GM21381 (cell line): ENCODE results near the gene AGER.

ENCODE experiments used
- ATAC-seq: cut with Tn5 transposase; IDR thresholded peaks from one replicate; pipeline ENCODE4 v1.9.1; 2021; ENCODE audit warnings: mild to moderate bottlenecking, moderate library complexity; ENCODE audit not compliant: unreplicated experiment

AGER gene

DNA sequence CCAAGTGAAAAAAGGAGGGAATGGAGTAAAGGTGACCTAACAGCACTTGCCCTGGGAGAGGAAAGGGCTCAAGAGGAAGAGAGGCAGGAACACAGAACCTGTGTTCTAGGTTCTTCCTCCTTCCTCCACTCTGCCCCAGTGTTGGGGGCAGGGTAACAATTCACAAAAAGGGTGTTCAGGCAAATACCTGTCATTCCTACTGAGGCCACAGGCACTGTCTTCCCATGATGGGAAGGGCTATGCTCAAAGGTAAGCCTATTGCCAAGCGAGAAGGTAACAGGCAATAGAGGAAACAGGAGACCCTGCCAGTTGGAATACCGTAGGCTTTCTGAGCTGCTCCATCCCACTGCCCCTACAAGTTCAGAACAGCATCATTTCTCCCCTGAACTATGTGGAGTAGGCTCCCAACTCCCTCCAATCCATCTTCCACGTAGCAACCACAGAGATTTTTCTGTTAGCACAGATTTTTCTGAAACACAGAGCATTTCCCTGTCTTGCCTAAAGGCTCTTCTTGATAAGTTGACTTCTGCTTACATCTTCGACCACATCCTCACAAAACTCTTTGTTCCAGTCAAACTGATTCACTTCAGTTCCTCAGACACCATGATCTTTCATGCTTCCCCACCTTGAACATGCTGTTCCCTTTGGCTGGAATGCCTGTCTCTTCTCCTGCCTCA is 10.9 kb downstream of the AGER start:
- no peak for ATAC-seq

GRCh38 chr6:32171234-32171633 is 12.8 kb downstream of the AGER start:
- no peak for ATAC-seq

GRCh38 chr6:32170294-32170693 is 13.8 kb downstream of the AGER start:
- no peak for ATAC-seq

DNA sequence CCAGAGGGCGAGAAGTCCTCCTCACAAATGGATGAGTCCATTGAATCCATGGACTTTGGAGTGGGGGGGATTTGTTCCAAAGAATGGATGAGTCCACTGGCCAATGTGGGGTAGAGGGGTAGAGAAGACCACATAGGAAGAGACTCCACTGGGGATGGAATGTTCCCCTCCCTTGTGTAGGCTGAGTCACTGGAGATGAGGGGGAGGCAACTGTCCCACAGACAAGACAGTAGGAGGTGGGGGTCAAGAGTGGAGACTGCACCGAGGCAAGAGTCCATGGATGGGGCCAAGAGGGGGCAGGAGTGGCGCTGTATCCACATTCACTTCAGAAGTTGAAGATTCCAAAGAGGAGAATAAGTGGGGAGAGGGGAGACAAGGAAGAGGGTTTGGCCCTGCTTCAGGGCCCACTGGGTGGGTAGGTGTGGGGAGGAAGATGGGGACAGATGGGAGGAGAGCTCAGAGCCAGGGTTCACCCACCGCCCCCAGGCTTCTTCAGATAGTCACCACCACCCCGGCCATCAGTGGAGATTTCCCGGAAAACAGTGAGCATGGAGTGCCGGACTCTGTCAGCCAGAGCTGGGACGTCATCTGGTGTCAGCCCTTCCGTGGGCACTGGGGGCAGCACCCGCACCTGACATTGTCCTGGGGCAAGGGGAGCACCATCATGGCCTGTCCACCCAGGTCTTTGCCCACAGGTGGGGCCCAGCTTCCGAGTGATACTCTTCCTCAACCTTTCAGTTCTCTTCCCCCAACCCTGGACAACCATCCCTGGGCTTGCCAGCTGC is 15.1 kb downstream of the AGER start:
- no peak for ATAC-seq

- no peak for ATAC-seq
Observed at GRCh38 chr6:32168350-32168749, 15.7 kb downstream of the AGER start.

GRCh38 chr6:32167761-32168262 is 16.2 kb downstream of the AGER start:
- ATAC-seq = no peak

GRCh38 chr6:32167154-32167760 is 16.8 kb downstream of the AGER start:
- no peak for ATAC-seq

- ATAC-seq = no peak
Observed at GRCh38 chr6:32166411-32167061, 17.5 kb downstream of the AGER start.

DNA sequence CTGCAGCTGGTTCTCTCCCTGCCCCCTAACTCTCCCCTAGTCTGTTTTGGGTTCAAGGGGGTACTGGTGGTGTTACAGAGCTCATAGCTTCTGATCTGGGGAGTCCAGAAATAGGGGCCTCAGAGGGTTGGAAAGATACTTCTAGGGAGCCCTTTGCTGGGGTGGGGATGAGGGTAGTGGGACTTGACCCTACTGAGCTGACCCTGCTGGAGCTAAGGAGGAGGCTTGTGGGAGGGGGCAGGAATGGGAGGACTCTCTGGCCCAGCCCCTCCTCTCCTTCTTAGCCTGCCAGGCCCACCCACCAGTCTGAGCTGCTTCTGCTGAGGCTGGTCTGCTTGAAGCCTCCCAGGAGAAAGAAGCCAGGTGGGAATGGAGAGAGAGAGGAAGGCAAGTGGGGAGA is 19.8 kb downstream of the AGER start, which contains the start of gene EGFL8:
TSS of gene EGFL8 (plus strand) at position 301 of the 400 bp plus-strand sequence. CDS start 1,571 bp downstream, outside the sequence.
- ATAC-seq = no peak

DNA sequence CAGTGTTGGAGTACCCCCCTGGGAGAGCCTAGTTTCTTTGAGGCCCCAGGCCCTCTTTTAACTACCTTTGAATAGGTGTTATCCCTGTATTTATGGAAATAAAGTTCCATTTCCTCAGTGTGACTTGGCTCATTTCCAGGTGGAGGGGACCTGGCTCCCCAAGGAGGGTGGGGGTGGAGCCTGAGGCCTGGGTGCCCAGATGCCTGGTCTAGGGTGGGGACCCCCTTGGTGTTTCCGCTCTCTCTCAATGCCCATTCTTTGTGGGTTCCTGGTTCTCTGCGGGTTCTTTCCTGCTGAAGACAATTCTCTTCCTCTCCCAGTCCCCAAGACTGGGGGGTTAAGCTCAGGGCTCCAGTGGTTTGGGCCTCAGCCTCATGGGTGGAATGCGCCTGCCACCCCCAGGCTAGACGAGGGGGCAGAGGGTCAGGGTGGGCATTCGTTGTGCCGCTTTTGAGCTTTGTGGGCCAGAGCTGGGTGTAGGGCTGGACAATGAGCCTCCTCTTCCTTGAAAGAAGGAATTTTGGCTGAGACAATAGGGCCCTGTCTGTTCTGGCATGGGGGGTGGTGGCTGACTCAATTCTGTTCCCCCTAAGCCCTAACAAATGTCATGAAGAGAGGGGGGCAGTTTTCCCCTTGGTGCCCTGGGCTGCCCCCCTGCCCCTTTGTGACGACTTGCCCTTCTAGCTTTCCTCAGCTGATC is 20.3 kb downstream of the AGER start:
- ATAC-seq = no peak

GRCh38 chr6:32158052-32158451 is 26.0 kb downstream of the AGER start:
- no peak for ATAC-seq

DNA sequence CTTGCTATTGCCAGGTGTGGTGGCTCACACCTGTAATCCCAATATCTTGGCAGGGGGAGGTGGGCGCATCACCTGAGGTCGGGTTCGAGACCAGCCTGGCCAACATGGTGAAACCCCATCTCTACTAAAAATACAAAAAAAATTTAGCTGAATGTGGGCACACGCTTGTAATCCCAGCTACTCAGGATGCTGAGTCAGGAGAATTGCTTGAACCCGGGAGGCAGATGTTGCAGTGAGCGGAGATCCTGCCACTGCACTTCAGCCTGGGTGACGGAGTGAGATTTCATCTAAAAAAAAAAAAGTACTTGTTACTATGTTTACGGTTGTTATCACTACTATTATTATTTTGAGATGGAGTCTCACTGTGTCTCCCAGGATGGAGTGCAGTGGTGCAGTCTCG is 27.2 kb downstream of the AGER start:
- no peak for ATAC-seq

DNA sequence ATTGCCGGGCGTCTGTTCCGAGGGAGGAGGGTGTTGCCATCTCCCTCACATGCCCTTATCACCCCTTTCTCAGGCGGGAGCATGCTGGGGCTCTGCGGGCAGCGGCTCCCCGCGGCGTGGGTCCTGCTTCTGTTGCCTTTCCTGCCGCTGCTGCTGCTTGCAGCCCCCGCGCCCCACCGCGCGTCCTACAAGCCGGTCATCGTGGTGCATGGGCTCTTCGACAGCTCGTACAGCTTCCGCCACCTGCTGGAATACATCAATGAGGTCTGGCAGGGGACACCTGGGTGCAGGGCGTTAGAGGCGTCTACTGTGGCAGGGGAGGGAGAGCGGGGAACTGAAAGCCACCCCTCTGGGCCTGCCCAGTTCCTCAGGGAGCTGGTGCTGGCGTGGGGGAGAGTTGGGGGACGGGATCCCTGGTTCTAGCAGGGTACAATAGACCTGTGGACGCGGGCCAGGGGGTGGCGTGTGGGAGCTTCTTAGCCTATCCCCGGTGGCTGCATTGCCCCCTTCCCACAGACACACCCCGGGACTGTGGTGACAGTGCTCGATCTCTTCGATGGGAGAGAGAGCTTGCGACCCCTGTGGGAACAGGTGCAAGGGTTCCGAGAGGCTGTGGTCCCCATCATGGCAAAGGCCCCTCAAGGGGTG is 29.4 kb downstream of the AGER start:
- no peak for ATAC-seq

DNA sequence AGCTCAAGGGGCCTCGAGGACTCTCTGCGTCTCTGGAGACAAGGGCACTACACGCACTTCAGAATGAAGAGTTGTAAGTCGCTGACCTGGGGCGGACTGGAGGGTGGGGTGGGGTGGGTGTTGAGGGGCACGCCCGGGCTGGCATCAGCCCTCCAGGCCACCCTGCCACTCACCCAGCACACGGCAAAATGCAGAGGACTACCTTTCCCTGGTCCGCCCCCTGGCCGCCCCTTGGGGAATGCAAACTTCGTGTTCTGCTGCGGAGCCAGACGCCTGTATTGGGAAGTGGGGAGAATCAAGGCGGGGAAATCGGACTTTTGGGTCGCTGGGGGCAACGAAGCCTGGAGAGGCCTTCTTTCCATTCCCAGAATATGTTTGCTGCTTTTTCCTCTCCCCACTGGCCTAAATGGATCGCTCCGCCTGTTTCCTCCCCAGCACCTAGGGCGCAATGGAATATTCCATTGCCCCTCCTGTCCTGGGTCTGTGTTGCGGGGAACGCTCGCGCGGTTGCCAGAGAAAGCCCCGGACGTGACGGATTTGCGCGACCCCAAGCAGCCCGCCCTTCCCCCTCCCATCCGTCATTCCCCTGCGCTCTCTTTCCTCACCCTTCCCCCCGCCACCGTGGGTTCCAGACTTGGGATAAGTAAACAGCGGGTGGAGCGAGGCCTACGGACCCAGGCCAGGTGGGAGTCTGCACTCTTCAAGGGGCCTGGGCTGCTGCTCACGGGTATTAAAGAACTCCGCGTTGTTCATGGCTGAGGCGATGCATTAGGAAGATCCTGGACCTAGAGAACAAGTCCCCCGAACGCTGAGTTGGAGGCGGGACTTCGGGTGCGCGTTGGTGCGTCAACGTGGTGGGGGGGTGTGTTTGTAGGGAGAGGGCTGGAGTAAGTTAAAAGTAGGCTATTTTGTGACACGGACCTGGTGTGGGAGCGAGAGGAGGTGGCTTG is 30.2 kb downstream of the AGER start, which contains the start of gene PPT2:
TSS of gene PPT2 (plus strand) at position 578 of the 950 bp plus-strand sequence. CDS start 454 bp downstream, outside the sequence.
- ATAC-seq = no peak

GRCh38 chr6:32152769-32153563 is 31.1 kb downstream of the AGER start:
- ATAC-seq = no peak

DNA sequence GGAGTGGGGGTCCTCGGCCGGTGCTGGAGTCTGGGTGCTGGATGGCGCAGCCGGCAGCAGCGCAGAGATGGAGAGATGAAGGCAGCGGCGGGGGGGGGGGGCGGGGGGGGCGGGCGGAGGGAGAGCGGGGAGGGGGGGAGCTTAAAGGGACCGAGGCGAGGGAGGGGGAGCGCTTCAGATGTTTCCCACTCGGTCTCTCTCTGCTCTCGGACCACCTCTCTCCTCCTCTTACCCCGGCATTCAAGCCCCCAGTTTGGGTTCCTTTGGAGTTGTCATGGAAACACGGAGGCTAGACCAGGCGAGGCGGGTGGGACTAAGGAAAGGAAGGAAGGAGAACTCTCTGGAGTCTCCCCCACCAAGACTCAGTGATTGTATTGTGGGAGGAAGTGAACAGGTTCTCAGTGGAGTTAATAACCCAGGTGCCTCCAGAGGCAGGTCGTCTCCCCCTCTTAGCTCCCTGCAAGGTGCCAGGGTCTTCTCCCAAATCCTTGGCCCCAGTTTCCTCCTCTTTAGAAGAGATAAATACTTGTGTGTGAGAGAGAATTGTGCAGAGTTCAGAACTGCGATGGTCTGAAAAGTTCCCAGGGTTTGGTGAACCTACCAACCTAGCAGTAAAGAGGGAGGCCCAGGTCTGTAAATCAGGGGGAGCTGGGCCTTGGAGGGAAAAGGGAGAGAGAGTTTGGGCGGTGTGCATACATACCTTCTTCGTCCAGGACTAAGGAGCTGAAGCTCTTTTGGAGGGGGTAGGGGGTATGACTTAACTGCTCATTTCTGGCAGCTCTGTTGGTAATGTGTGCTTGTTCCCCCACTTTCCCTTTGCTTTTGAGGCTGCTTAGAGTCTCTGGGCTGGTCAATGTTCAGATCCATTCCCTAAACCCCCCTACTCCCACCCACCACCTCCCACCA is 31.9 kb downstream of the AGER start, which contains the start of gene PRRT1:
TSS of gene PRRT1 (minus strand) at position 77 of the 906 bp plus-strand sequence. CDS start 112 bp downstream, outside the sequence.
- ATAC-seq = no peak
